PC-3 (cell line): Measurements from ENCODE around the gene RNF103.

ENCODE experiments used
- CTCF ChIP-seq: fragments of 300-600 bp; sonication (generic); conservative IDR thresholded peaks from 2 replicates; pipeline ENCODE4 v1.5.1; 2017; ENCODE audit warnings: antibody characterized with exemption, low read depth, mild to moderate bottlenecking, low read length
- EZH2 ChIP-seq: fragments of 300-600 bp; sonication (generic); IDR thresholded peaks from one replicate; pipeline ENCODE4 v1.6.1; 2017; ENCODE audit warnings: antibody characterized with exemption, mild to moderate bottlenecking, low read length; ENCODE audit not compliant: unreplicated experiment

DNA sequence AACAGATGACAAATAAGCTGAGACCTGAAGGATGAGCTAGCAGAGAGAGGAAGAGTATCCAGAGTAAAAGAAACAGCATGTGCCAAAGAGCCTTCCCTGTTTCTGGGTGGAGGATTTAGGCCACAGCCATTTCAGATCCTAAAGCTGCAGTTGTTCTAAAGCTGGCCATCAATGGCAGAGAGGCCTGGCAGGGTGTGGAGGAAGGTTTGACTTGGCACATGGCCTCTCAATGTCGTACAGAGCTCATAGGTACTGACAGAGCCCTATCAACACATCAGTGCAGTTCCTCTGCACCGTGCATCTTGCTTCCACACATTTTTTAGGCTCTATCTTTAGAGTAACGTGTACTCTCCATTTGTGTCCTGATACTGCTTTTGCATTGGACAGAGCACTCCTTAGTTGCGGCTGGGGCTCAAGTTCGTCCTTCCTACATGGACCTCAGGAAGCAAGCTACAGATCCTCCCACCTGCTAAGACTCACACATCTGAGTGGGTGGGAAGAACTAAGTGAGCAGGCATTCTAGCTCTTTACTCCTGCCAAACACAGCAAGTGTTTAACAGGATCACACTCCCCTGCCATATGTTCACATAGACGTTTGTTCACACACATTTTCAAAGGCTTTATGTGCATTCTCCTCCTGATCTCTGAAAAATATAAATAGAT is 57.4 kb downstream of the RNF103 start:
- TF ChIP-seq CTCF (no peak), EZH2 (no peak)
